Activated gamma-delta T cell treated with Interleukin-2 at 50 U/mL for 16 hours (primary cell): Measurements from ENCODE around the gene SMIM7.
A peak's percentile ranks its signal among the peaks of the same experiment; 100 is the strongest.
"Not testable (repeated sequence)": the region's sequence is repeated elsewhere in the genome, so short reads cannot be mapped to it uniquely, and the experiment has no call there.

Source experiments
- DNase-seq: peaks from one replicate; pipeline ENCODE4 v3.0.0-alpha.2; 2020

SMIM7 gene

GRCh38 chr19:16659832-16660708, at the start of gene SMIM7:
Gene SMIM7 (minus strand): TSS chr19:16660144. CDS start chr19:16660110, 34 bp downstream.
- peak; percentile 99 for DNase-seq

- no peak for DNase-seq
These were observed 43.7 kb upstream of the SMIM7 start for GRCh38 chr19:16703677-16704076.

DNA sequence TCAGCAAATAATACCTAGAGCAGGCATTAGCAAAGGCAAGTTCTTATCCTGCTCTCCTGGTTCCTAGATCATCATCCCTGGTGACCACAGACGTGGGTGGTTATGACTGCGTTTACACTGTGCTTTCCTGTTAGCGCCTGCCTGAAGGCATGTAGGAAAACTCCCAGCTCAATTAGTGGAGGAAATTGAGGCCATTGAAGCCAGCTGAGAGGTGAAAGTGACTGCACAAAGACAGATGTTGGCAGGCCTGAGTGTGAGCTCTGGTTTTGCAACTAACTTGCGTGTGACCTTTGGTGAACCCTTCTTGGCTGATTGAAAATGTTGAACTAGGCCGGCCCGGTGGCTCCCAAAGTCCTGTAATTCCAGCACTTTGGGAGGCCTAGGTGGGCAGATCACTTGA, 42.2 kb upstream of the SMIM7 start:
- DNase-seq = no peak

DNA sequence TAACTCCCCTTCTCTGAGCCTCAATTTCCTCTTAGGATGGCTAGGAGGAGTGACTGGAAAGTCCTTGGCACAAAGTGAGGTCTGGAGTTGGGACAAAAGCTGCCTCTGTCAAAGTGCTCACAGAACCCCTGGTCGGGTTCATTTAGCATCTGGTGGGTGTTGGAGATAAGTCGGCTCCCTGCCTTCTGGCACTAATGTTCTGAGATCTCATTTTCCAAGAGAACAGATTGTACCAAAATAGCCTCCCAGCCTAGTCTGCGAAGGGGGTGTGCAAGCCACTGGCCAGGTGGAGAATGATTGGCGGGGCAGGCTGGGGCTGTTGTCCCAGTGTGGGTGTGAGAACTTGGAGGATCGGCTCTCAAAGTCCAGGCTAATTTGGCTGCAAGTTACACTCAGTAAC, 39.0 kb upstream of the SMIM7 start:
- DNase-seq = no peak

DNA sequence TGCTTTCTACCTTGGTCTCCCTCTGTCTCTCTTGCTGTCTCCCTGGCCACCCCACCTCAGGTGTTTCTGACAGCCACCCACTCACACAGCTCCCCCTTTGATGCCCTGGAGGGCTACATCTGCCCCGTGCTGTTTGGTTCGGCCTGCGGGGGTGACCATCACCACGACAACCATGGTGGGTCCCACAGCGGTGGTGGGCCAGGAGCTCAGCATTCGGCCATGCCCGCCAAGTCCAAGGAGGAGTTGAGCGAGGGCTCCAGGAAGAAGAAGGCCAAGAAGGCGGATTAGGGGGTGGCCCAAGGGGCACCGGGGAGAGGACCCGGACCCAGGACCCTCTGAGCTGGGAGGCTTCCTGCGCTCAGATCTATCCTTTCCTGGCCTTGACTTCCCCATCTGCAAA, 28.1 kb upstream of the SMIM7 start:
- no peak for DNase-seq

DNA sequence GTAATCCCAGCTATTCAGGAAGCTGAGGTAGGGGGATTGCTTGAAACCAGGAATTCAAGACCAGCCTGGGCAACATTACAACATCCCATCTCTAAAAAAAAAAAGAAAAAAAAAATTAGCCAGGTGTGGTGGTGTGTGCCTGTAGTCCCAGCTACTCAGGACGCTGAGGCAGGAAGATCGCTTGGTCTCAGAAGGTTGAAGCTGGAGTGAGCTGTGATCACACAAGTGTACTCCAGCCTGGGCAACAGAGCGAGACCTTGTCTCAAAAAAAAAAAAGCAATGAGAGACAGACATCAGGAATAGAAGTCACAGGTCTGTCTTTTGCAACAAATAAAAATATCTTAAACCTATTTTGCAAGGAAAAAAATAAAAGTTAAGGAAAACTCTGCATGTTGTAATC, 24.3 kb upstream of the SMIM7 start:
- DNase-seq = no peak

- no peak for DNase-seq
These were observed 22.6 kb upstream of the SMIM7 start for GRCh38 chr19:16682539-16682938.

GRCh38 chr19:16679811-16680210, 19.9 kb upstream of the SMIM7 start:
- no peak for DNase-seq

- no peak for DNase-seq
These were observed 18.6 kb upstream of the SMIM7 start for GRCh38 chr19:16678498-16678897.

DNA sequence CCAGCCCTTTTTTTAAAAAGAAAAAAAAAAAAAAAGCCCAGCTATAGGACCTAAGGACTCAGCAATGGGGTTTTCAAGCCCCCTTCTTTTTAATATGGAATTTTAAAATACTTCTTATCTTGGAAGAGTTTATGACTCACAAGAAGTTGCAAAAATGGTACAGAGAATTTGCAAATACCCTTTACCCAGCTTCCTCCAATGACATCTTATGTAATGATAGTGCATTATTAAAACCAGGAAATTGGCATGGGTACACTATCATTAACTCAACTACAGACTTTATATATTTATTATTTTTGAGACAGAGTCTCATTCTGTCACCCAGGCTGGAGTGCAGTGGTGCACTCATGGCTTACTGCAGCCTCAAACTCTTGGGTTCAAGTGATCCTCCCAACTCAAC, 17.1 kb upstream of the SMIM7 start:
- DNase-seq = no peak

GRCh38 chr19:16676101-16676798, 16.3 kb upstream of the SMIM7 start:
- DNase-seq = no peak

- not testable (repeated sequence) for DNase-seq
These were observed 13.9 kb upstream of the SMIM7 start for GRCh38 chr19:16673839-16674238.

- no peak for DNase-seq
These were observed 13.3 kb upstream of the SMIM7 start for GRCh38 chr19:16673231-16673630.

DNA sequence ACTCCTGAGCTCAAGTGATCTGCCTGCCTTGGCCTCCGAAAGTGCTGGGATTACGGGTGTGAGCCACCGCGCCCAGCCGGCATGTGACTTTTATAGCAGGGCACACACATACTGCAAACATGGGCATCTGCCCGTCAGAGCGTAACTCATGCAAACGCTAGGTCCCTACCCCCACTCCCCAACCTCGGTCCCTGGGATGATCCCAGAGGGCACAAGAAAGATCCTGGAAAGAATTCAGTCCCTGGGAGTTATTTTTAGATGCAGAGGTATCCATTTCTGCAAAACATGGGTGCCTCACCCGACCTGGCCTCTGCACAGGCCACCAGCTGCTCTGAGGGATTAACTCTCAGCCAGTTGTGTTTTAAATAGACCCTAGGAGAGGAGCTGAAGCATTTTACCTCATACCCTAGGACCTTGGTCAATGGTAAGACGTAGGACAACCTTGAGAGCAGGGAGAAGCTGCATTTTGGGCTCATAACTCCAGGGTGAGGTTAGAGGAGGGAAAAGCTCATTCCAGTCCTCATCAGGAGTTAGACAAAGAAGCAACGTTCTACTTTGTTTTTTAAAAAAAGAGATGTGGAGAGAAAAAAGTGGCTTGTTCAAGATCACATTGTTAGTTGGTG, 11.8 kb upstream of the SMIM7 start:
- no peak for DNase-seq

DNA sequence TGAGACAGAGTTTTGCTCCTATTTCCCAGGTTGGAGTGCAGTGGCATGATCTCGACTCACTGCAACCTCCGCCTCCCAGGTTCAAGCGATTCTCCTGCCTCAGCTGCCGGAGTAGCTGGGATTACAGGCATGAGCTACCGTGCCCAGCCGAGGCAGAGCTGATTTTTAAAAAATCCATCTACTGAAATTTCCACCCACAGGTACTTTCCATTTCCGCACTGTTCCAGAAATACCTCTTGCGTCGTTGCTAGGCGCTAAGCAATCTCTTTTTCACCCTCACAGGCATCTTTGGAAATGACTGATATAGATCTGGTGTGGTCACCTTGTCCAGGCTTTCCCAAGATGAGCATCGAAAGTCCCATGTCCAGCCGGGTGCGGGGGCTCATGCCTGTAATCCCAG, 10.3 kb upstream of the SMIM7 start:
- no peak for DNase-seq

DNA sequence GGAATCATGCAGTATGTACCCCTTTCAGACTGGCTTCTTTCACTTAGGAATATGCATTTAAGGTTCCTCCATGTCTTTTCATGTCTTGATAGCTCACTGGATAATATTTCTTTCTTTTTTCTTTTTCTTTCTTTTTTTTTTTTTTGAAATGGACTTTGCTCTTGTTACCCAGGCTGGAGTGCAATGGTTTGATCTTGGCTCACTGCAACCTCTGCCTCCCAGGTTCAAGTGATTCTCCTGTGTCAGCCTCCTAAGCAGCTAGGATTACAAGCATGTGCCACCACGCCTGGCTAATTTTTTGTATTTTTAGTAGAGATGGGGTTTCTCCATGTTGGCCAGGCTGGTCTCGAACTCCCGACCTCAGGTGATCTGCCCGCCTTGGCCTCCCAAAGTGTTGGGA, 8.8 kb upstream of the SMIM7 start:
- not testable (repeated sequence) for DNase-seq

DNA sequence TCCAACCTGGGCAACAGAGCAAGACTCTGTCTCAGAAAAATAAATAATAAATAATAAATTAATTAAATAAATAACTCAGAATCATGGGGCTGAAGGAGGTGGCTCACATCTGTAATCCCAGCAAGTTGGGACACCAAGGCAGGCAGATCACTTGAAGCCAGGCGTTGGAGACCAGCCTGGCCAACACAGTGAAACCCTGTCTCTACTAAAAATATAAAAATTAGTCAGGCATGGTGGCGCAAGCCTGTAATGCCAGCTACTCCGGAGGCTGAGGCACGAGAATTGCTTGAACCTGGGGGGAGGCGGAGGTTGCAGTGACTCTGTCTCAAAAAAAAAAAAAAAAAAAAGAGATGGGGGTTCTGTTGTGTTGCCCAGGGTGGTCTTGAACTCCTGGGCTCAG, 8.2 kb upstream of the SMIM7 start:
- DNase-seq = no peak

DNA sequence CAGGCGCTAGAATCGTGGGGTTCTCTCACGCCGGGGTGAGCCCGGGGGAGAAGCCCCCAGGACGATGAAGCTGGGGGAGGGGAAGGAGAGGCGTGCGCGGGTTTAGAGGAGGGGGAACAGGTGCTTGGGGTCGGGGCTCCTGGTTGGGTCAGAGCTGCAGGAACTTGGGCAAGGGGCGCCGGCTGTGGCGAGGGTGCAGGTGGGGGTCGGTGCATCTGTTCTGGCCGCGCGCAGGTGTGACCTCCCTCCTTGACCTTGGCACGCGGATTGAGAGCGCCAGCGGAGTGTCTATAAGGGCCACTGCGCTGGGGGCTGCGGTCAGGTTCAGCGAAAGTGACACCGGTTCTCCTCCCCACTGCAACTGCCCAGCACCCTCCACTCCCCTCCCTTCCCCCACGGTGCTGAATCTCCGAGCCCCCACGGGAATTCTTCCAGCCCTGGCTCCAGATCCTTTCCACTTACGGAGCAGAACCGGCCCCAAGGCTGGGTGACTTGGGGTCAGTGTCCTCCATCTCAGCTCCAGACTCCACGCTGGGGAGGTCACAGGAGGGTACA, 1.6 kb upstream of the SMIM7 start:
- DNase-seq = no peak

DNA sequence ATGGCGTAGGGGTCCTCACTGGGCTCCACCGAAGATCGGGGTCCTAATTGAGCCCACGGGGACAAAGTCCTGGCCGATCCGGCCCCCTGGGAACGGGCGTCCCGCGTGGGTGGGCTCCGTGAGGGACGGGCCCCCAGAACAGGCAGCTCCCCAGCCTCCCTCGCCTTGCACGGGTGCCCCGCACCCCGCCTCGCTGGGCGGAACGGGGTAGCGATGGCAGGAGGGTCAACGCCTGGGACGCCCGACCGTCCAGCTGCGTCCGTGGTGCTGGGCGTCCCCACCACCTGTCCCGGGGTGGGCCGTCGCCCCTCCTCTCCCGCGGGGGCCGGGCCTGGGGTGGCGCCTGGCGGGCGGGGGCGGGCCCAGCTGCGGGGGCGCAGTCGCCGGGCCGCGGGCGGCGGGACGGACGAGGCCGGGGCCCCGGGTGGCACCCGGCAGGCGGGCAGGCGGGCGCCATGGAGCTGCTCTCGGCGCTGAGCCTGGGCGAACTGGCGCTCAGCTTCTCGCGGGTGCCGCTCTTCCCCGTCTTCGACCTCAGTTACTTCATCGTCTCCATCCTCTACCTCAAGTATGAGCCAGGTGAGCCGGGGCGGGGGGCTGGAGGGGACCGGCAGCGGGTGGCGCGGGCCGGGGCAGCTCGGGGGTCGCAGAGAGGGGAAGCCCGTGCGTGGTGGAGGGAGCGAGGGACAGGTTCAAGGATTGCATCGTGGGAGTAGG, 977 bp upstream of the SMIM7 start, which contains the start of gene TMEM38A:
Gene TMEM38A (plus strand): TSS at position 377 of the 717 bp plus-strand sequence. CDS start 79 bp downstream, at position 456.
- peak; percentile 33 for DNase-seq

DNA sequence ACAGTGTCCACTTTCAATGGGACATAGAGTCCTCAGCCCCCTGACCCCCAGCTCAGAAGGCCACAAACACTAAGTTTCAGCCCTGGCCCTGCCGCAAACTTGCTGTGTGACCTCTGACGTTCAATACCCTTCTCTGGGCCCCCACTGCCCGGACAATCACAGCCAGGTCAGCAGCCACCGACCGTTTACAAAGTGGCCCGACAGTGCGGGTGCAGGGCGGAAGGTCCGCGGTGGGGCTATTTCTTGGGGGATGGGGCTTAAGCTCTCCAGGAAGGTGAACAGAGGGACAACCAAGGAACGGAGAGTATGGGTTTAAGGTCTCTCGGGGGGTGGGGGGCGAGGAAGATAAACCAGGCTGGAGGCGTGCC, 496 bp downstream of the SMIM7 start:
- no peak for DNase-seq

- no peak for DNase-seq
These were observed 2.6 kb downstream of the SMIM7 start for GRCh38 chr19:16657384-16657783.

- DNase-seq = no peak
These were observed 4.2 kb downstream of the SMIM7 start for GRCh38 chr19:16655727-16656126.

DNA sequence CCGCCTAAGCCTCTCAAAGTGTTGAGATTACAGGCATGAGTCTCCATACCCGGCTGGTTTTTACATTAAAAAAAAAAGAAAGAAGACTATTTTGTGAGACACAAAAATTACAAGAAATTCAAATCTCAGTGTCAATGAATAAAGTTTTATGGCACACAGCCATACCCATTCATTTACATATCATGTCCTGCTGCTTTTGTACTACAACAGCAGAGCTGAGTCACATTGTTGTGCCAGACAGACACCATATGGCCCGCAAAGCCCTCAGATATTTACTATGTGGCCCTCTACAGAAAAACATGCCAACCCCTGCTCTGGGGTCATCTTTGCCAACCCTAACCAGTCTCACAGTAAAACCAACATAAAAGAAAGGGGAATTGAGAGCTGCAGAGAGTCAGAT, 5.3 kb downstream of the SMIM7 start:
- DNase-seq = no peak
